Skin epidermis (tissue), 12 donors: ENCODE results near the gene BMX.

Source experiments
- H3K27ac ChIP-seq, 21 experiments: fragments of 200-600 bp; sonication (generic) in 11 of 21; one replicate each; pipeline ENCODE4 v1.5.0; 2020; ENCODE audit warnings: mild to moderate bottlenecking in 3 of 21, inconsistent platforms in 2 of 21, moderate library complexity in 2 of 21
- H3K4me3 ChIP-seq, 7 experiments: fragments of 200-600 bp; sonication (generic) in 2 of 7; one replicate each; pipeline ENCODE4 v1.5.0; 2020; ENCODE audit warnings: inconsistent platforms in 2 of 7, mild to moderate bottlenecking in 2 of 7, moderate library complexity in 1 of 7

BMX gene

DNA sequence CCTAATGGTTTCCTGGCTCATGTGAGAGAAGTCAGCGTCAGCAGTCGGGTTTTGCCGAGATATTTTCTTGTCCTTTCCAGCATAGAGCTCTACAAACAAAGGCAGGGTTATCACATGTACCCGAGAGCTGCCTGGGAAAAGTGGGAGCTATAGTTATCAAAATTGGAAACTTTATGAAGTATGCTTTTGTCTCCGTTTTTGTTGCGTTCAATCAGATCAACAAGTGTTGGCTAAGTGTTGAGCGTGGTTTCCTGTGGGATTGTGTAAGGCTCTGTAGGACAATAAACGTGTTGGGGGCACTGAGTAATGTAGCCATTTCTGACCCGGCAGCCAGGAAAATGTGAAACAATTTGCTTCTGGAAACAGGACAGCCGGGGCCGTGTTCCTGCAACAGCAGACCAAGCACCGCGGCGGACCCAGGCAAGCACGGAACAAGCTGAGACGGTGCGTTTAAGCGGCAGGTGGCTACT is at the start of gene BMX:
Gene BMX, plus strand, starts transcription at position 311 of the 470 bp plus-strand sequence. CDS start 7,547 bp downstream, outside the sequence.
- Histone ChIP-seq H3K27ac (peak within 1 kb of the TSS in 3 of 21 experiments; percentile 20 to 43 (median 30)), H3K4me3 (no peak within 1 kb of the TSS)

GRCh38 chrX:15451913-15452312 is 48.7 kb upstream of the BMX start:
- H3K4me3 ChIP-seq = no peak overlapping the region
- H3K27ac ChIP-seq = no peak overlapping the region

DNA sequence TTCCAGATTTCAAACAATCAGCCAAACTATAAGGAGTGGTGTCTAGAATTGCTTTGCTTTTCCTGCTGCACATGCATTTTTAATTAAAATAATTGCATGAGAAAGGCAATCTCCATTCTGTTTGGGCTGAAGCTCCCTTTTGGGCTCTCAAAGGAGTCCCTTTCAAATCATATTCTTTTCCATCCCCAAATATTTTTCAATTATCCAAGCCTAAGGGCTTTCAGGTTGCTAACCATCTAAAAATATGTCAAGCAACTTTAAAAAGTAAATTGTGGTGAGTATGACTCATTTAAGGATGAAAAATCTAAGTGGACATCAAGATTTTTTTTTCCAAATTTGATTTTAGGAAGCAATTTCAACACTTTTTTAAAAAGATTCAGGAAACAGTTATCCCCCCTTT is 35.9 kb upstream of the BMX start:
- no peak overlapping the region for H3K27ac ChIP-seq
- H3K4me3 ChIP-seq = no peak overlapping the region

- Histone ChIP-seq H3K4me3 (no peak overlapping the region), H3K27ac (no peak overlapping the region)
Observed at GRCh38 chrX:15465347-15465746, 35.3 kb upstream of the BMX start.

DNA sequence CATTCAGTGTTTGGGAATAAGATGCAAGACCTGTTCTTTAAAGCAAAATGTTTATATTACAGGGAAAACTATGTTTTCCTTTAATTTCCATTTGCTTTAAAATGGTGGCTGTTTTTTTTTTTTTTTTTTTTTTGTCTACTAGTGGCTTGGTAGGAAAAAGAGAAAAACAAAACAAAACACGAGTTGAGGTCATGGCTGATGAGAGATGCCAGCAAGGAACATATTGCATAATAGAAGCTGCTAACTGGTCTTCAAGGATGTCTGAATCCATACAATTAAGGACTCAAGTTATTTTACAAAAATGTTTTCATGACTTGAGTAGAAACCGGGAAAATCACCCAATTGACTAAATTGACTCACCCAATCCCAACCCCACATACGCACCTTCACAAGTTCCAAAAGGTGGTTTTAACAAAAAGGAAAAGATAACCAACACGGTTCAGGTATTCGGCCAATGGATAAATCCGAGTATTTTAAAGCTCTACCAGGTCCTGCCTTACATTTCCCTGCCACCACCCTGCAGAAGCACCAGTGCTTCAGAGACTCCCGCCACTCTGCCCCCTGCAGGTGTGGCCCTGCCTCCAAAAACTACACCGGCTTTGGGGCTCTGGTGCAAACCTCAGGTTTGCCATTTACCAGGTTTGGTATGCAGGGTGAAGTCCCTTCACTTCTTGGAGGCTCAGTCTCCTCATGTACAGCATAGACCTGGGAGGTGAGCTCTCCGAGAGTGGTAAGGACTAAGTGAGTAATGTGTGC is 34.5 kb upstream of the BMX start:
- Histone ChIP-seq H3K27ac (no peak overlapping the region), H3K4me3 (no peak overlapping the region)

DNA sequence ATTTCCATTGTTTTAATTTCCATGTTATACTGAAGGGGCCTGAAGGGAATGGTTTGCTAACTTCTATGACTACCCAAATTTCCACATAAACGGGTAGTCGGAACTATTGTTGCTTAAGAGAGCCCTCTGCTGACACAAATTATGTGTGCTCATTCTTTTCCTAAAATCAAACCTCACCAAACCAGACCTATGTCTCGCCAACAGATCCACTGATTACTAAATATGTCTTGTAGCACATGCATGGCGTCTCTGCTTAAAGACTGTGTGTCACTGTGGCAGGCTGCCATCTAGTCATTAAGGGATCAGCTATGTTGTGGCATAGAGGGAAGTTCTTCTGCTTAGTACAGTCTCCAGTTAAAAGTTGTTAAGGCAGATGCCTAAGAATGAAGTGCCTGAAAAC is 32.6 kb upstream of the BMX start:
- no peak overlapping the region for H3K27ac ChIP-seq

DNA sequence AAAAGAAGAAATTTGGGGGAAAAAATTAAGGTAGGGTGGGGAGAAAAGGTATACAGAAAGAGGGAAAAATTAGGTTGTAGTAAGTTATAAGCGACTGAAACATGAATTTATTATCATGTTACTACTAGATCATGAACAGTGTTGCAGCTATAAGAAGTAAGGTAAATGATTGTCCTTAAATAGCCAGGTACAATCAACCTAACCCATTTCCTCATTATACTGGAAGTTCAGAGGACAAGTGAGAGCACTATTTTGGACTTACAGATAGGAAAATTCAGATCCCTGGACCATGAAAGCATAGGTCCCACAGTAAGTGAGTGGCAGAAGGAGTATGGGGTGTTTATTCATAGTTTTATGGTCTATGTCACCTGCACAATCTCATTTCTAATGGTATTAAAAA is 31.0 kb upstream of the BMX start:
- no peak overlapping the region for H3K4me3 ChIP-seq

More for the DNA sequence above, 32.6 kb upstream of the BMX start:
- no peak overlapping the region for H3K4me3 ChIP-seq

DNA sequence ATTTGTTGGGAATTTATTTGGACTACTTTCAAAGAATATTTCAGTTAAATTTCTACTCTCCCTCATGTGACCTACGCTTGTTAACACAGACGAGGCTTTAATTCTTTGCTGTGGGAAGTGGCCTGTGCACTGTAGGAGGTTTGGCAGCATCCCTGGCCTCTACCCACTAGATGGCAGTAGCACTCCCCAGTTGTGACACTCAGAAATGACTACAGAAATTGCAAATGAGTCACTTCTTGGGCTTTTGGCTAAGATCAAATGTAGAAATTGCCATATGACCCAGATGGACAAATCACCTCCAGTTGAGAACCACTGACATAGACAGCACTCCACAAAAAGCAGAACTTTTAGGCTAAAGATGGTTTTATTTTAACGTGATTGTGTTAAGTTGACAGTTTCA is 29.6 kb upstream of the BMX start:
- H3K27ac ChIP-seq = peak overlapping the region in 1 of 21 experiments; percentile 16

More for the DNA sequence above, 31.0 kb upstream of the BMX start:
- no peak overlapping the region for H3K27ac ChIP-seq

GRCh38 chrX:15472531-15472930 is 28.1 kb upstream of the BMX start:
- Histone ChIP-seq H3K4me3 (no peak overlapping the region), H3K27ac (no peak overlapping the region)

More for the DNA sequence above, 29.6 kb upstream of the BMX start:
- no peak overlapping the region for H3K4me3 ChIP-seq

DNA sequence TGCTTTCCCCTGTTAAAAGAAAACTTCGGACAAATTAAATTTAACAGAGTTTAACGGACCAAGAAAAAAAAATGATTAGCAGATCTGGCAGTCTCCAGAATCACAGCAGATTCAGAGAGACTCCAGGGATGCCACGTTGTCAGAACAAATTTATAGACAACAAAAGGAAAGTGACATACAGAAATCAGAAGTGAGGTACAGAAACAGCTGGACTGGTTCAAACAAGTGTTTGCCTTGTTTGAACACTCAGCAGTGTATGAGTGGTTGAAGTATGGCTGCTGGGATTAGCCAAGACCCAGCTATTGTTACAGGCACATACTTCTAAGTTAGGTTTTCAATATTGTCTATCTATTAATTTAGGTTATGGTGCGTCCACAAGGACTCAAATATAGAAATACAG is 26.6 kb upstream of the BMX start:
- H3K4me3 ChIP-seq = no peak overlapping the region
- peak overlapping the region in 10 of 21 experiments; percentile 17 to 81 (median 52) for H3K27ac ChIP-seq

DNA sequence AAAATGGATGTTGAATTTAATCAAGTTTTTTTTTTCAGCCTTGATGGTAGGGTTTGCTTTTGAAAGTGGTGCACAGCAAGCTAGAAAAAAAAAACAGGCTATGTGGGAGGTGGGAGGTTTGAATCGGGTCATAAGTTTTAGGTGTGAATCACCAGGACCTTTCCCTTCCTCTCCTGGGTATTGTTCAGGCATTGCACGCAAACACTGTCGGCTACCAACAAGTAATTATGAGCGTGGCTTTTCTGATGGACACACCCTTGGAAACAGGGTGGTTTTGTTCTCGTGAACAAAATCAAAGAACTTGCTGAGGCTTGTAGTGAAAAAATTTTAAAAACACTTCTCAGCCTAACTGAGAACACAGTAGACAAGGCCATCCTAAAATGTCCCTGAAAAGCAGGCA is 25.6 kb upstream of the BMX start:
- Histone ChIP-seq H3K27ac (peak overlapping the region in 17 of 21 experiments; percentile 1 to 81 (median 67)), H3K4me3 (no peak overlapping the region)

DNA sequence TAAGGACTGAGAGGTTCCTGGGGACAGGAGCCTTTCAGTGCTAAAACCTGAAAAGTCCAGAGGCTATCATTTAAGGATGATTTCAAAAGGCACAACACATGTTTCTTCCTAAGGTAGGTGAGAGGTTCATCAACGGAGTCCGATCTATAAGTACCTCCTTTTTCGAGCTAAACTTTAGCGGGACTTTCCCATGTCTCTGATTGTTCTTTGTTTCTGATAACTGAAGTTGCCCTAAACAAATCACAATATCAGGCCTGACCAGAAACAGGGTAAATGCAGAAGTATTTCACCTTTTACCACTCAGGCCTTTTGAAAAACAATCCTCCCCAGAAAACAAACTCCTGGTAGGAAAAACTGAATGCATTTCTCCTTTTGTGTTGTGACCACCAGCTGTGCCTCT is 25.1 kb upstream of the BMX start:
- Histone ChIP-seq H3K4me3 (no peak overlapping the region), H3K27ac (peak overlapping the region in 17 of 21 experiments; percentile 1 to 81 (median 67))

DNA sequence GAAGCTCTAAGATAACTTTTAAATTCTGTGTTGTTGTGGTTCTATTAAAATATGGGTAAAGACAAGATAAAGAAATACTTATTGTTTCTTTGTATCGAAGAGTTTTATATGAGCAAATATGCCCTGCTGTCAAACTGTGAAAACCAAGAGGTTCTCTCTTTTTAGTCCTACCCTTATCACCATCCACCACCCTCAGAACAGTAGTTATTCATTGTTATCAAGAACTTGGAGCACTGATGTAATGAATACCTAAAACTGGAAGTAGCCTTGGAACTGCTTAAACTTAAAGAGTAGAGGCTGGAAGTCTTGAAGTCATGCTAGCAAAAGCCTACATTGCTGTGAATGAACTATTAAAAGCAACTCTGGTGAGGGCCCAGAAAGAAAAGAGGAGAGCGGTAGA is 16.7 kb upstream of the BMX start:
- H3K4me3 ChIP-seq = no peak overlapping the region
- no peak overlapping the region for H3K27ac ChIP-seq

DNA sequence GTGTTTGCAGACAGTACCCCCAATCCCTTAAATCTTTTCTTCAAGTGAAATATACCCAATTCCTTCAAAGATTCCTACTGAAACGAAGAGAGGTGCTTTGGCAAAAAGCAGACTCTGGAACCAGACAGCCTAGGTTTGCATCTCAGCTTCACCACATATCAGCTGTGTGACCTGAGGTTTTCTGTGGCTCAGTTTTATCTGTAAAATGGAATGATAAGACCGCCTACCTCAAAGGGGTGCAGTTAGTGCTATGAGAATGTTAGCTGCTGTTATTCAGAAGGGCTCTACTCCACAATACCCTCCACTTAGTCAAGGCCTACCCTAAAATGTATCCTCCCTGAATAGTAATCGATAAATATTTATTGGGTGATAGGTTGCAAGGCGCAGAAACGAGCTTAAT is 8.1 kb upstream of the BMX start:
- peak overlapping the region in 6 of 21 experiments; percentile 56 to 78 (median 68) for H3K27ac ChIP-seq
- H3K4me3 ChIP-seq = peak overlapping the region in 6 of 7 experiments; percentile 26 to 49 (median 31)

GRCh38 chrX:15493118-15493962 is 7.3 kb upstream of the BMX start, which contains the start of gene PIR:
PIR (minus strand) TSS chrX:15493333; CDS start chrX:15491257, 2,076 bp downstream.
- H3K4me3 ChIP-seq = peak within 1 kb of the TSS; percentile 20 to 49 (median 28)
- H3K27ac ChIP-seq = peak within 1 kb of the TSS in 14 of 21 experiments; percentile 12 to 78 (median 60)

DNA sequence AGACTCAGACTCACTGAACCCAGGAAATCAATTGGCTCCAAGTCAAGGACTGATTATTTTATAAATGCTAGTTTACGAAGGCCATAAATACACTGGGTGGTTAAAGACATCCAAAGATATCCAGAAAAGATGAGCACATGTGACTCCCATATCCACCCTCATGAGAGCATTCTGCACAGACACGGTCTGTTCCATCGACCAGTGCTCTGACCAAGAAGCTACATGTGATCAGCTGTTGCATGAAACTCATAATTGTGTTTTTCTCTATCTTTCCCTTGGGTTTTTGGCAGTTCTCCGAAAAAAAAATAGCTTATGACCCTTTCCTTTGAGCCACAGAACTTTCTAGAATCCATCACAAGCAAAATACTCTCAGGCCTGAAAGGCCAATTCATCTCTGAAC is 4.8 kb upstream of the BMX start:
- Histone ChIP-seq H3K4me3 (no peak overlapping the region), H3K27ac (no peak overlapping the region)

DNA sequence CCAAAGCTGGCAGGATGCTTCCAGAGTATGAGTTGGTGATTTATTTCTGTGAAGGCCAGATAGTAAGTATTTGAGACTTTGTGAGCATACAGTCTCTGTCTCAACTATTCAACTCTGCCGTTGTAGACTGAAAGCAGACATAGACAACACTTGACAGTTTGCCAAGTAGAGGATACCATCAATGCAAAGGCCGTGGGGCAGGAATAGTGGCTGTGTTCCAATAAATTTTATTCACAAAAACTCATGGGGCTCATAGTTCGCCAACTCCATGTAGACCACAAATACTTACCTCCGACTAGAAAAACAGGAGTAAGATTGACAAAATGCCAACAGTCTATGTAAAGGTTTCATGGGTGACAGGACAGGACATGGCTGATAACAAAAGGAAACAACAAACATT is 3.8 kb upstream of the BMX start:
- no peak overlapping the region for H3K27ac ChIP-seq

DNA sequence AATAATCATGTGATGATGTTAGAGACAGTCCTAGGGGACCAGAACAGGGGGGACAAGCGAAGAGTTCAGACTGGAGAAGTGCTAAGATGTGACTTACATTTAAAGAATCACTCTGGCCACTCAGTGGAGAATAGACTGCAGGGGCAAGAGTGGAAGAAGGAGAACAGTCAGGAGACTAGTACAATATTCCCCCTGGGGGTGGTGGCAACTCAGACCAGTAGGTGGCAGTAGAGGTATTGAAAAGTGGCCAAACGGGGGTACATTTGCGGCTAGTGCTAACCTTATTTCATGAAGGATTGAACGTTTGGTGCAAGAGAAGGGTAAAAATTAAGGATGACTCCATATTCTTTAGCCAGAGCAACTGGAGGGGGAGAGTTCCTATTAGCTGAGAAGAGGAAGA is 2.7 kb upstream of the BMX start:
- H3K27ac ChIP-seq = no peak overlapping the region
- no peak overlapping the region for H3K4me3 ChIP-seq

More for the DNA sequence above, 3.8 kb upstream of the BMX start:
- H3K4me3 ChIP-seq = no peak overlapping the region

DNA sequence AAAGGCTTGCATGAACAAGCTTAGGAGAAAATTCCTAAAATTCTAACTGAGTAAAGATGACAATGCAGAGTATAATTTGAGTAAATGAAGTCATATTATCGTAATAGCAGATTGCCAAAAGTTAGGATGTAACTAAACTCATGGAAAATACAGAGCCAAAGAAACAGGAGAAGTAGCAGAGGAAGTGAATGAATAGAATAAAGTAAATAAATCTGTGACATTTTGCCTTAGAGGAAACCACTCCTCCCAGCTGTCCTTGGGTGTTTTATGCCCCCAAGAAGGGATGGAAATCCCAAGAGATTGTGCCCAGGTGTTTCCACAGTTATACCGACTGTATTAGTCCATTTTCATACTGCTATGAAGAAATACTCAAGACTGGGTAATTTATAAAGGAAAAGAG is 1.9 kb upstream of the BMX start:
- no peak overlapping the region for H3K4me3 ChIP-seq
- H3K27ac ChIP-seq = no peak overlapping the region

DNA sequence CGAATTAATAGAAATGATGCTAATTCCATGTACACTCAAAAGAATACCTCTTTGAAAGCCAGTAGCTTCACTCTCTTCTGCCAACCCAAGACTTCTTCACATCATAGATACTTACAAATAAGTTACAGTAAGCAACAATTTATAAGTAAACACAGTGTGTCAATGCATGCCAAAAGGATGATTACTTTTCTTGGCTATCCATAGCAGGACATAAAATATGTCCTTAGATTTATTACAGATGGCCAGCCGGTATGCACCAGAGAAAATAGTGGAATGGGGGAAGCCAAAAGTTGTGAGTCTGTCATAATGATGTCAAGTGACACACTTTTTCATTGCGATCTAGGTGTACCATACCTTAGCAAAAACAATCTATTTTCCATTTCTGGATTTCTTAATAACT is 631 bp upstream of the BMX start:
- H3K27ac ChIP-seq = peak overlapping the region in 2 of 21 experiments; percentile 30 to 43
- H3K4me3 ChIP-seq = no peak overlapping the region
